Activated CD8-positive, alpha-beta memory T cell treated with anti-CD3 and anti-CD28 coated beads, Interleukin-2, amount 50 U/mL, for 24 hours (primary cell): ENCODE results near the gene RFT1.
A peak's percentile ranks its signal among the peaks of the same experiment; 100 is the strongest.

ENCODE experiments used
- DNase-seq: peaks from one replicate; pipeline ENCODE4 v3.0.0-alpha.2; 2020; ENCODE audit errors: extremely low read depth

RFT1 gene

GRCh38 chr3:53126601-53127000, 3.6 kb downstream of the RFT1 start:
- no peak for DNase-seq

GRCh38 chr3:53123953-53124352, 6.3 kb downstream of the RFT1 start:
- DNase-seq: no peak

- DNase-seq: no peak
These were observed 6.7 kb downstream of the RFT1 start for GRCh38 chr3:53123510-53123909.

GRCh38 chr3:53122933-53123305, 7.3 kb downstream of the RFT1 start:
- DNase-seq: no peak

- DNase-seq: no peak
These were observed 7.8 kb downstream of the RFT1 start for GRCh38 chr3:53122255-53122932.

GRCh38 chr3:53120336-53120735, 9.9 kb downstream of the RFT1 start:
- no peak for DNase-seq

GRCh38 chr3:53116956-53117355, 13.3 kb downstream of the RFT1 start:
- no peak for DNase-seq

- no peak for DNase-seq
These were observed 15.7 kb downstream of the RFT1 start for GRCh38 chr3:53114412-53115074.

GRCh38 chr3:53114011-53114400, 16.2 kb downstream of the RFT1 start:
- DNase-seq: peak; percentile 64

GRCh38 chr3:53113293-53114010, 16.8 kb downstream of the RFT1 start:
- no peak for DNase-seq

- DNase-seq: no peak
These were observed 18.4 kb downstream of the RFT1 start for GRCh38 chr3:53111822-53112221.

GRCh38 chr3:53109891-53110771, 20.1 kb downstream of the RFT1 start:
- DNase-seq: no peak

- DNase-seq: no peak
These were observed 21.0 kb downstream of the RFT1 start for GRCh38 chr3:53109190-53109589.

GRCh38 chr3:53104762-53105161, 25.5 kb downstream of the RFT1 start:
- DNase-seq: no peak

- DNase-seq: no peak
These were observed 26.6 kb downstream of the RFT1 start for GRCh38 chr3:53103397-53104296.

- DNase-seq: no peak
These were observed 27.6 kb downstream of the RFT1 start for GRCh38 chr3:53102601-53103147.

- DNase-seq: no peak
These were observed 28.3 kb downstream of the RFT1 start for GRCh38 chr3:53101956-53102355.

GRCh38 chr3:53100818-53101466, 29.3 kb downstream of the RFT1 start:
- DNase-seq: no peak

GRCh38 chr3:53097887-53098286, 32.3 kb downstream of the RFT1 start:
- DNase-seq: no peak

GRCh38 chr3:53092942-53093341, 37.3 kb downstream of the RFT1 start:
- no peak for DNase-seq
